Amniotic stem cell (primary cell): ENCODE data around the gene TCOF1.
"Not testable (repeated sequence)": the region's sequence is repeated elsewhere in the genome, so short reads cannot be mapped to it uniquely, and the experiment has no call there.

Experiments
- DNase-seq: peaks from one replicate; lab custom pipeline; 2025; lab: John Stamatoyannopoulos, UW

The TCOF1 gene

DNA sequence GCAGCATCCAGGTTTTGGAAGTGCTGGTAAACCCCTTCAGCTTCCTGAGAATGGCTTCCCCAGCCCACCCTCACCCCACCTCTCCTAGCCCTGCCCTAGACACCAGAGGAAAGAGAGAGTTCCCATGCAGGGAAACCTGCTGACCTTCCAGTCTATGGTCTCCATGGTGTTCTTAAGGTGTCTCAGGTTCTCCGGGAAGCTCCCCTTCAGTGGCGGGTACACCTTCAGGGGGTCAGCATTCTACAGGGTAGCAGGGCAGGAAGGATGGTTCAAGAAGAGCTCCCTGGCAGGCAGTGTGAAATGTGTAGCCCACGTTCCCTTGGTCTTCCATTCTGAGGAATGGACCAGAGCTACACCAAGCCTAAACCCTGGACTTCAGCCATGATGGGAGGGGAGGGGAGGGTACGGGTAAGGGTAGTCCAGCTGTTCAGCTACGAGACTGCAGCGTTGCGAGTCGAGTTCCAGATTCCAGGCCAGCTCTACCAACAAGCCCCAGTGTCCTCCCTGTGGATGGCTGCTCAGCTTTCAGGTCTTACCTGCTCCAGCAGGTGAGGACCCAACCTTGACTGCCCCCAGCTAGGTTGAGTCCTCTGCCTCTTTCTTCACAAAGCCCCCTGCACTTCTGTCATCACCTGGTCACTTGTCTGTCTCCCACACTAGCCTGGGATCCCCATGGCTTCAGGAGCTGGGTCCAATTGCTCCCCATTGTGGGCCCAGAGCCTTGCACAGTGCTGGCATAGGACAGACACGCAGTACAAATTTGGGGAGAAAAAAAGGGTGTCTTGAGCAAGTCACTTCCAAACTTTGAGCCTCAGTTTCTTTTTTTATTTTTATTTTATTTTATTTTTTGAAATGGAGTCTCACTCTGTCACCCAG, 47.7 kb downstream of the TCOF1 start:
- DNase-seq, result no peak

DNA sequence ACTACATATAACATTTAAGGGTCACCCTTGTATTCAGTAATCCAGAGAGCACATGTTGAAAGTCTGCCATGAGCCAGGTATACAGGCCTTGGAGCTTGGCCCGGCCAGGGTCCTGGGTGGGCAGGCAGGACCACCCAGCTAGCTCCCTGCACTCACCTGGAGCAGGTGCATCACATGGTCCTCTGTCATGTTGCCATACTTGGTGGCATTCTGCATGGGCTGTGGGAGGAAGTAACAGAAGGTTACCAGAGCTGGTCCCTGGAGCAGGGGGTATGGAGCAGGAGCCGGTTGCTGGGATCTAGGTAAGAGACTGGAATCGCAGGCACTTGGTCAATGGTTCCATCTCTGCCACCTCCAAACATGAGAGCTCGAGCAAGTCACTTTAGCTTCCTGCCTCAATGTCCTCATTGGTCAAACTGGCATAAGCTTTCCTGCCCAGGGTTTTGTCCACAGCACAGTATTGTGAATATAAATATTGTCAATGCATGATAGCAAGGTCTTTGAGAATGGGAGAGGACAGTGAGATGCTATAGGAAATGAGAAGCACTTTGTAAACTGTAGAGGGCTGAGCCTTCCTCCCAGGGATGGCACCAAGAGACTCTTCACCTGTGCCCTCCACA, 48.7 kb downstream of the TCOF1 start:
- DNase-seq, result no peak

DNA sequence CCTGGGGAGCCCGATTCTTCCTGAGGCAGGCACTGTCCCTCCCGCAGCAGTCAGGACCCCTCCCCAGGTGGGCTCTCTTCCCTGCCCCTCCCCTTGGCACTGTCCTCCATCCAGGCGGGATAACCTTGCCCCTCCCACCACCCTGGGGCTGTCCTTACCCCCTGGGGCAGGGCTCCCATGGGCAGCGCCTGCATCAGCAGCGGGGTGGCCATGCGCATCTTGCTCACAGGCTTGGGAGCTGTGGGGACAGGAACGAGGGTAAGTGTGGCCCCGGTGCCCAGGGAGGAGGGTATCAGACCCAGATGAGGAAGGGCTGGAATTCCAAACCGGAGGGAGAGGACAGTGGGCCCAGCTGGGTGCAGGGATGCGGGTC, 49.2 kb downstream of the TCOF1 start:
- no peak for DNase-seq

DNA sequence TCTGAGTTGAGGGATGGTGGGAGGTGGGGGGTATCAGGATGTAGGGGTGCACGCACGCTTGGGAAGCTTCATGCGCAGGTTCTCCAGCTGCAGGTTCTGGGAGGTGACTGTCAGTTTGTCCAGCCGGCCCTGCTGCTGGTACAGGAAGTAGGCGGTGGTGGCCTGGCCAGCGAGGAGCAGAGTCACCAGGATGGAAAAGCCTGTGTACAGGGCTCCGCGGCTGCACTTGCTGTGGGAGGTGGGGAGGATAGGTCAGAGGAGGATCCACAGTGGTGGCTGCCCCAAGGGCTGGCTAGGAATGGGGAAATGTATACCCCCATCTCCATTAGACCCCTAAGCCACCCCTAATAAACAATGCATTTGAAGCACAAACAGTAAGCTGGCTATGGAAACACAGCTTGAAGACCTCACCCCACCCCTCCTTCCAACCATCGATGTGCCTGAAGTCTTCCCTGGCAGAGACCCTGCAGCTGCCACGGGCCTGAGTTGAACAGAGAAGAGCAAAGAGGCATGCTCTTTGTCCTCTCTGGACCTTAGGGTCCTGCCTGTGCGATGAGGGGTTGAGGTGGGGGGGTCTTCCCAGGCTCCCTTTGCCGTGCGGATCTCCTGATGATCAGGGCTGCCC, 49.7 kb downstream of the TCOF1 start:
- DNase-seq, result no peak

DNA sequence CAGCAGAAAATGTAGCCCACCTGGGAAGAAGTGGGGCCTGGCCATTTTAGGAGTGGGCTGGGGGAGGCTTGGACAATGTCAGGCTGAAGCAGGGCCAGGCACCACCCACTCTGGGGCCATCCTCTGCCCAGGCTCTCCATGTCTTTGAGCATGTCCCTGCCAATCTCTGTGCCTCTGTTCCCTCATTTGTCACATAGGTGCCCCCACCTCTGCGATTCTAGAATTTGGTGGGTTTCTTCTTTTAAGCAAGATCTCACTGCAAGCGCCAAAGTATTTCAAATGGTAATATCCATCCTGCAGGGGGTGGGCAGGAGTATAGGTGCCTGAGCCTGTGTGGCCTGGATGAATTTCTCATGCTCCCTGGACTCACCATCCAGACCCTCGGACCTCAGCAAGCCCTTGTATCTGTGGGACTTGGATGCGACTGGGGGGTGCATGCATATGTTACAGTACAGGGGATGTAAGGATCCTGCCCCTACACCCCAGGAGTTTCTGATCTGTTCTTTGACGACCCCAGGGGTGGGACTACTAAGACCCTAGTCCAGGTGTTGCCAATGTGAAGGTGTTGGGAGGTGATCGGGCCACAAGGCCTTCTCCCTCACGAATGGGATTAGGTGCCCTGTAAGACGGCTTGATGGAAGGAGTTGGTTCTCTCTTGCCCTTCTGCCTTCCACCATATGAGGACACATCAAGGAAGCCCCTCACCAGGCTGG, 50.9 kb downstream of the TCOF1 start:
- DNase-seq, result no peak

DNA sequence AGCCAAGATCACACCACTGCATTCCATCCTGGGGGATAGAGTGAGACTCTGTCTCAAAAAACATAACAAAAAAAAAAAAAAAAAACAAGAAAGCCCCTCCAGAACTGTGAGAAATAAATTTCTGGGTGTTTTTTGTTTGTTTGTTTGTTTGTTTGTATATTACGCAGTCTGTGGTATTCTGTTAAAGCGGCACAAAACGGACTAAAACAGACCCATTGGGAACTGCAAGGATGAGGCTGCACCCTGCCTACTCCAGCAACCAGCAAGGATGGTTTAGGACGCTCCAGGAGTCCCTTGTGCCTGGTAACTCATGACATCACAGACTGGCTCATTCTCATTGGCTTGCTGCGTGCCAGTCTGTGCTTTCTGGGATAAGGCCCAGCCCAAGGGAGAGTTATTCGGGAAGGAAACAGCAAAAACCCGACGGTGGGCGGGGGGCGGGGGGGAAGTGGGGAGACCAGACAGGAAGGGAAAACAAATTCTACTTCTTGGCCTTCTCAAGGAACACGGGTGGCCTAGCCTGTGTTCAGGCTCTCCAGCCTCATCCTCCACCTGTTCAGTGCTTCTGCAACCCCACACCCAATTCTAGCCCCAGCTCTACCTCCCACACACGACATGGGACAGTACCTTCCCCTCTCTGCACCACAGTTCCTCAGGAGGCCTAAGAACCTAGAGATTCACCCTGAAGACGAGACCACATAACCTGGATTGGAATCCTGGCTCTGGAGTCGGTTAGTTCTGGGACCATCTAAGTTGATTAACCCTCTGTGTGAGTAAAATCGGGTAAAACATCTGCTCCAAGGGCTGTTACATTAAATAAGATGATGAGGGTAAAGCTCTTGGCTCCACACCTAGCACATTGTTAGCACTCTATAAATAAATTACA, 52.4 kb downstream of the TCOF1 start:
- peak; percentile 86 for DNase-seq

DNA sequence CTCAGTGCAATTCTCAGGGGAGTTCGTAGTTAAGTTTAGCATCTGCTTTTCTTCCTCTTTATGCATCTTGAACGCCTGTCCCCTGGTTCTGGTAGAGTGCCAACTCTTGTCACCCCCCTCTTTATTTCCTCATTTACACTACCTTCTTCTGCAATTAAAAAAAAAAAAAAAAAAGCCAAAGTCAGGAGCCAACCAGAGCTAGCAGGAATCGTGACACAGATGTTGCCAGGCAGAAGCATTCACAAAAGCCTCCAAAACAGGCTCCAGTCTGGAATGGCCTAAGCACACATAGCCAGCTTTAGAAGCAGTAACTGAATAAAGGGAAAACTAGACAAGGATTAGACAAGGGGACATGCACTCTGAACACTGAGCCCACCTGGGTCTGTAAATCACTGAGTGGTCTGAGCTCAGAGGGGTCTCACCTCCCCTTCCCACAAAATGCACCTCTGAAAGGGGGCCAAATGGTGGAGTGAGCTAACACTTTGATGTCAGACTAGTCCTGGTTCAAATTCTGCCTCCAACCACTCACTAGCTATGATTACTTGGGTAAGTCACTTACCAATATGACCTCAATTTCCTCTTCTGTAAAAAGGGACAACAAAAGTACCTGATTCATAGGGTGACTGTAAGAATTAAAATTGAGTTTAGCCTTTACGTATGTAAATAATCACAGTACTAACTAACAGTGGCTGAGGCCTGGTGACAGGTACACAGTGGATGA, 53.2 kb downstream of the TCOF1 start:
- no peak for DNase-seq

DNA sequence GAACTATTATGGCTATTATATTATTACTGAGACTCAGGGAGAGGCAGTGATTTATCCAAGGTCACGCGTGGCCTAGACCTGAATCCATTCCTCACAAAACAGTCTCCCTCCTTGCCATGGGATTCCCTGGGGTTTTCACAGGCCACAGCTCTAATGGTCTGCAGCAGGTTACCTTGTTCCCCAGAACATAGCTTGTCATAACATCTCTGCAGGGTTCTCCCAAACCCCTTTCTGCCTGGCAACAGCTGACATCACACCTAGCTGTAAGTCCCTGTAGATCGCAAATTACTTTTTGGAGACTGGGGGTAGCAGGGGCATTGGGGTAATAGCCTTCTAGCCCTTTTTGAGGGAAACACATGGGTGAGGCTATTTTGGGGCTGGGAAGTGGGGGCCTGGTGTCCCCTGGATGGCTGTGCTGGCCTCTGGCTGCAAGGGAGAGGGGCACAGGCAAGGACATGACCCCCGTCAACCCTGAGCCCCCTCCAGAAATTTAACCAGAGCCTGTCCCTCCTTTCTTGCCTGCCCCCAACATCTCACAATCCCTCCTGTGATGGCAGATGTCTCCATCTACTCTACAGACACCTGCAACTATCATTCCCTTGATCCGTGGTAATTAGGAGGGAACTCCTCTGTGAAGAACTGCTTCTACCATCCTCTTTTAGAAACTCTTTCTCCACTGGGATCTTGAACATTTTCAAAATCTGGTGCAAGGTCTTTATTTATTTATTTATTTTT, 53.9 kb downstream of the TCOF1 start:
- no peak for DNase-seq

DNA sequence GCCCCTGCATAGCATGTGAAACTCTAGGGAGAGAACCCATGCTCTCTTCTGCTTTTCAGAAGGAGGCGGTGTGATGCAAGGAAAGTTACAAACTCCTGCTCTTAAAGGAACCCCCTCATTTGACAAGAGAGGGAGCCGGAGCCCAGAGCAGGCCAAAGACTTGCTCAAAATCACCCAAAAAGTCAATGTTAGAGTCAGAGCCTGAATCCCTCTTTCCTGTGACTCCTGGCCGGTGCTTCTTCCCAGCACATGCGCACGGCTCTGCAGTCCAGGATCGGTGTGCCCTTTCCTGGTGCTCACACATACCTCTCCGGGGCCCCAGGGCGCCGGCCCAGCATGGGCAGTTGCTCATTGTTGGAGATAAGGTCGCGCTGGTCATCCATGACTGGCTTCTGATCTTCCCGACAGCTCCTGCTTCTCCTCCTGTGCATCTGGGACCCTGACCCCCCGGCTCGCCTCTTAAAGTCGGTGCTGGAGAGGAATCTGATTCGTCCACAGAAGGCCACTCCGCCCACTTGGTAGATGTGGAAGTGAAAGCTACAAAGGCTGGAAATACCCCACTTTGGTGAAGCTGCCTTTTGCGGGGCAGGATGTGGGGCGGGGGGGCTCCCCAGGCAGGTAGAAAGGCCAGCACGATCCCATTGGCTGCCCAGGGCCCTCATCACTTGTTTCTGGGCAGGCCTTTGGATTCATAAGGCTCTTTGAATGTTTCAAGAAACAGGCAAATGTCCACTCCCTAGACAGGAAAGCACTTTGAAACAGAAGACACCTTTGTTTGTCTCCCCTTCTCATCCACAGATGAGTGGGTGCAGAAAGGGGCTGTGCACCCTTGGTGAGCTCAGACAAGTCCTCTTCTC, 55.0 kb downstream of the TCOF1 start, which contains the start of gene CD74:
Gene CD74 (minus strand): TSS at position 592 of the 857 bp plus-strand sequence. CDS start 161 bp downstream, at position 431.
- no peak for DNase-seq

DNA sequence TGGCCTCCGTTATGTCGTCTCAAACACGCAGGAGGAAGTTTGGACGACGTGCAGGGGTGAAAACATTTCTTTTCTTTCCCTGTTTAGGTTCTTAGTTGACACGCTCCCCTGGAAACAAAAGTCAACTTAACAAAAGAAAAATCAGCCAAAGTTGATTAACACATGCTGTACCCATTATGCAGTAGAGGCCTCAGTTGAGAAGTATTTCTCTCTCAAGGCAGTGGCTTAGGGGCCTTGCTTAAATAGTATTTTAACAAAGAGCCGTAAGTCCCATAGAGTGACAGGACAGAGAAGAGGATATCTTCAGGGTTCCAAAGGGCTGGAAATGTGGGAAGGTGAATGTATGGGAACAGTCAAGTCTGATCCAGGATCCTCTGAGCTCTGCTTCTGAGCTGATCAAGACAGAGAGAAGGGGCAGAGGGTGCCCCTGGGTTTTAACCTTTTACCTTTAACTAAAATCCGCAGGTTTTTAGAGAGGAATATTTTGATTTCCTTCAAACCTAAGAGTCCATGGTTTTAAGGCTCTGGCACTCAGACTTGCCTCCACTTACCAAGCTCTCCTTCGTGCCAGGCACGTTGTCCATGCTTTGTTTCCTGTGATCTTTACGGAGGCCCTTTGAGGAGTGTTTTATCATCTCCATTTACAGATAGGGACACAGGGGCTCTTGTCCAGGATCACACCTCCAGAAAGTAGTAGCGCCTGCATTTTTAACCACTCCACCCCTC, 55.8 kb downstream of the TCOF1 start:
- no peak for DNase-seq

DNA sequence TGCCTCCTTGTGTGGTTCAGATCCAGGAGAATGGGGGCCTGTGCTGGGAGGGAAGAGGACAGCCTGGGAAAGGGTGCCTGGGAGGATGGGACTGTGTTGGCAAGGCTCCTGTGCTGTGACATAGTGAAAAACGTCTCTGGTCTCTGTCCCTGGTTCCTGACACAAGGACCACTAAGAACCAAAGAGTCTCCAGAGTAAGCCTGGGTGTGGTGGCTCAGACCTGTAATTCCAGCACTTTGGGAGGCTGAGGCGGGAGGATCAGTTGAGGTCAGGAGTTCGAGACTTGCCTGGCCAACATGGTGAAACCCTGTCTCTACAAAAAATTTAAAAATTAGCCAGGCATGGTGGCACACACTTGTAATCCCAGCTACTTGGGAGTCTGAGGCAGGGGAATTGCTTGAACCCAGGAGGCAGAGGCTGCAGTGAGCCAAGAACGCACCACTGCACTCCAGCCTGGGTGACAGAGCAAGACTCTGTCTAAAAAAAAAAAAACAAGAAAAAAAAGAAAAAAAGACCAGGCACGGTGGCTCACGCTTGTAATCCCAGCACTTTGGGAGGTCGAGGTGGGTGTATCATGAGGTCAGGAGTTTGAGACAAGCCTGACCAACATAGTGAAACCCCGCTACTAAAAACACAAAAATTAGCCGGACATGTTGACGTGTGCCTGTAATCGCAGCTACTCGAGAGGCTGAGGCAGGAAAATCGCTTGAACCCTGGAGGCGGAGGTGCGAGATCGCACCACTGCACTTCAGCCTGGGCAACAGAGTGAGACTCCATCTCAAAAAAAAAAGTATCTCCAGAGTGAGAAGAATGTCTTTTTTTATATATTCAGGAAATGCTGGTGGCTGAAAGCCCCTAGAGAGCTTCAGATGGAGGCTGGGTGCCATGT, 56.6 kb downstream of the TCOF1 start:
- DNase-seq, result not testable (repeated sequence)

DNA sequence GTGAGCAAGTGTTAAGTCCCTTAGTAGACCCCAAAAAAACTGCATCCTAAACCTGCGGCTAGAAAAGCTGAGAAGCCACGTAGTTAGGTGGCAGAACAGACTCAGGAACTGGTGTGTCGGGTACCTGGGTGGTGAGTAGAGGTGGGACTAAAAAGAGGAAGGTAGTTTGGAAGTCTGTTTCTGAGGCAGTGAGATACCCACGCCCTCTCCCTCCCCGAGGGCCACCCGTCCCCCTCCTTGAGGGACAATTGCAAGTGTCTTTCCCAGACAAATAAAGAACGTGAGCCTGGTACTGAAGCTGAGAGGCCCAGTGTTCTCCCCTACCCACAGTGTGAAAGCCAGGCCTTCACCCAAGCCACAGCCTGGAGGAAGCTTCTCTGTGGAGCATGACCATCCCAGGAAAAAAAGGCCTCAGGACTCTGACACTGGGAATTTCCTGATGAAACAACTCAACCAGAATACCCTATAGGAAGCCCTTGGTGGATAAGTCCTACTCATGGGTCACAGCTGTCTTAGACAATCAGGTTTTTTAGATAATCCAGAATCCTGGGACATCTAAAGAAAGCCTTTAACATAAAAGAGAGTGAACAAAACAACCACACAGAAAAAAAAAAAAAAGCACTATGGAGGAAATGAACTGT, 62.3 kb downstream of the TCOF1 start:
- no peak for DNase-seq

DNA sequence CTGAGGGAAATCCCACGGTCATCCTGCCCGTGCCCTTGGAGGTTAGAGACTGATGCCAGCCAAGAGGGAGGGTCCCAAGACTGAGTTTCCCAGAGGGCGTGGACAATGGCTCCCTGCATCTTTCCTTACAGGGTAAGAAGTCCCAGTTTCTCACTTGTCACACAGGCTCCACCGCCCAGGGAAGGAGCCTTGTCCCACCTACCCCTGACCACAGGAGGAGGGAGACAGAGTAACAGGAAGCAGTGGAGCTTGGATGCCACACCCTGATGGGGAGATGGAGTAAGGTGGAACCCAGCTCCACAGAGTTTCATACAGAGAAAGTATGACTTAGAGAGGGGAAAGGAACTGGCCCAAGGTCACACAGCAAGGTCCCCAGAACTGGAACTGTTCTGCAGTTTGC, 64.6 kb downstream of the TCOF1 start:
- no peak for DNase-seq

DNA sequence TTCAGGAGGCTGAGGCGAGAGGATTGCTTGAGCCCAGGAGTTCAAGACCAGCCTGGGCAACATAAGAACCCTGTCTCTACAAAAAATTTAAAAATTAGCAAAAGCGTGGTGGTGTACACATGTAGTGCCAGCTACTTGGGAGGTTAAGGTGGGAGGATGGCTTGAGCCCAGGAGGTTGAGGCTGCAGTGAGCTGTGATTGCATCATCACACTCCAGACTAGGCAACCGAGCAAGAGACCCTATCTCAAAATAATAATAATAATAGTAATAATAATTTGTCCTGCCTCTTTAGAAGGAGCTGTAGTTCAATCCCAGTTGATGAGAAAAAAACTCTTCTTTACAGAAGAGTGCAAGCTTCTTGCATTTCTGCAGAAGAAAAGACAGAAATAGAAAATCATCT, 65.3 kb downstream of the TCOF1 start:
- no peak for DNase-seq

DNA sequence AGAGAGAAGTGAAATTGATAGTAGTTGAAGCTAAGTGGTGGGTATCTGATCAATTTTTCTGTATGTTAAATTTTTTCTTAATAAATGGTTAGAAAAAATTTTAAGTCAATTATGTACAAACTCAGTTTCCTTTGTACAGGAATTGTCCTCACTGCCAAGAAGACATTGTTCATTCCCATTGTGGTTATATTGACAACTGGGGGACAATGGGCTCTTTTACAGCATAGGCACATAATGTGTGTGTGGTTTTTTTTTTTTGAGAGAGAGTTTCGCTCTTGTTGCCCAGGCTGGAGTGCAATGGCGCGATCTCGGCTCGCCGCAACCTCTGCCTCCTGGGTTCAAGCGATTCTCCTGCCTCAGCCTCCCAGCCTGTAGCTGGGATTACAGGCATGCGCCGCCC, 68.7 kb downstream of the TCOF1 start:
- not testable (repeated sequence) for DNase-seq

DNA sequence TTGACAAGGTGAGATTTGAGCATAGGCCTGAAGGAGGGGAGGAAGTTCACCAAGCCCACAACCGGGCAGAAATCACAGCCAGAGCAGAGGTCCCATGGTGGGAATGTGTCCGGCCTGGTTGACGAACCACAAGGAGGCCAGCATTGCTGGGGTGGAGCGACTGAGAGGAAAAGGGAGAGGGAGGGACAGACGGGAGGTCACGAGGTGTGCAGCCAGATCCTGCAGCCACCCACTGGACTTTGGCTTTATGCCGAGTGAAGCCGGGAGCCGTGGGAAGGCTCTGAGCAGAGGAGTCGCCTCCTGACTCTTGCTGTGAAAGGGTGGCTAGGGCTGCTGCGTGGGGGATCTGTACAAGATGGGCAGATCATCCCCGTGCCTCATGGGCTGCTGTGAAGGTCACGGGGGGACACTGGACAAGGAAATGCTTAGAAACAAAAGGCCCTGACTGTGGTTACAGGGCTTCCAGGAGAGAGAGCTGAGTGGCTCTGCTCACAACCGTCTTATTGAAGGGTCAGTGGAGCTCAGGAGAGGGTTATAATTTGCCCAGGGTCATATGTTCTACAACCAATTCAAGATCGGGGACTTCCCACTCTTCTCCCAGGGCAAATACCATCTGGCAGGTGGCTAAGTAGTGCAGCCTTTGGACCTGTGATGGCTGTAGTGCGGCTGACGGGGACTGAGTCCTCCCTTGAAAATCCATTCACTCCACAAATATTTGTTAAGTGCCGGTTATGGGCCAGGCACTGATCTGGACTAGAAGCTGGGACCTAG, 70.8 kb downstream of the TCOF1 start:
- no peak for DNase-seq
